Adipose tissue (tissue), 3 donors: ENCODE measurements around the gene LARP6. TPM values are rescaled to one million over a fixed set of nuclear protein-coding genes. Genes with fewer than 3 reads are reported as not detected.
A peak's percentile ranks its signal among the peaks of the same experiment; 100 is the strongest.
"Not testable (repeated sequence)": the region's sequence is repeated elsewhere in the genome, so short reads cannot be mapped to it uniquely, and the experiment has no call there.

Experiments used
- H3K27ac ChIP-seq: one replicate; pipeline ENCODE4 v1.5.1; 2013; ENCODE audit warnings: low read depth, low read length
- WGBS, 3 donors: extraction: QIAGEN DNeasy Blood & Tissue Kit; methylation state at CpG; one replicate each; pipeline ENCODE4 v1.1.7; 2013; 5-methylcytosine and 5-hydroxymethylcytosine counted together
- polyA plus RNA-seq, 3 donors: library from polyadenylated mRNA; stranded (reverse); fragments of 200-250 nt; gene quantifications; one replicate each; pipeline ENCODE4 v1.2.3, GENCODE V29; 2013
- donor health status: healthy with polysubstance abuse.
- donor health status: Bipolar disorder and iron deficiency.
- donor health status: healthy.

LARP6 gene
- polyA plus RNA-seq, 3 donors = 6.6 to 116 (median 67.3) TPM

DNA sequence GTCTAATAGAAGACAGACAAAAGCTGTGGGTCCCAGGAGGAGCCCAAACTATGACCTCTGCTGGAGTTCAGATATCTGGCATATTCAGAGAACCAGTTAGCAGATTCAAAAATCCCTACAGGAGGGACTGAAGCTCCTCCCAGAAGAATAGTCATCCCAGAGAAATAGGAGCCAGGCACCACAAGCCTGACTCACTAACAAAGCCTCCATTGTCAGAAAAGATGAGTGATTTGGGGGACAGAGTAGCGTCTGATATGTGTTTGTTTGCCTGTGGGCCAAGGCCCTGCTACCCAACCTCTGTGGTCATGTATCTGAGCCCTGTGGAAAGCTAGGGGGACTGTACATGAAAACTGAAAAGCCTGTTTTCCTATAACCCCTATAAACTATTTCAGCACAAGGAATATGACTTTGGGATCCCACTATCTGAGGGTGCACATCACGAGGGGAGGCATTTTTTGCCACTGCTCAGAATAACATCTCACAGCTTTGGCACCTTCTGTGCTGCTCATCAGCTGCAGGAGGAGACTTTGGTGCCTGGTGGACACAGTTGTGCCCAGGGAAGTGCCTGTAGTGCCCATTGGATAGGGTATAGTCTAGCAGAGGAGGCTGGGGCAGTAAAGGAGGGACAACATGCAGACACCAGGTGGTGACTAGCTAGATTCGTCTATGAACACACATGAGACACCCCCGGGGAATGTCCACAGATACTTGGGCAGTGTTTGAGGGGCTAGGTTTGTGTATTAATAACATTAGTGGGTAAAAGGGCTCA is 9.7 kb upstream of the LARP6 start:
- no peak overlapping the region for H3K27ac ChIP-seq
- WGBS, 3 donors = 51 to 75% (median 70%) methylated on average over 4 of the region's 4 CpGs

DNA sequence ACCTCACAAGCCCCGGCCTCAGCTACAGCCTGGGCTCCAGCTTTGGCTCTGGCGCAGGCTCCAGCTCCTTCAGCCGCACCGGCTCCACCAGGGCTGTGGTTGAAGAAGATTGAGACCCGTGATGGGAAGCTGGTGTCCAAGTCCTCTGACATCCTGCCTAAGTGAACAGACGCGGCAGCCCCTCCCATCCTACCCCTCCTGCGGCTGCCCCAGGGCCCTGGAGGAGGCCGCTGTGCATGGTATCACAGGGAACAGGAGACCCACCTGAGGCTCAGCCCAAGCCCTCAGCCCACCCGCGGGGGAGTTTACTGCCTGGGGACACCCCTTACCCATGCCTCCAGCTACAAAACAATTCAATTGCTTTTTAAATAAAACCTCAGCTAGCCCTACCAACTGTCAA is 6.0 kb upstream of the LARP6 start:
- WGBS, 3 donors = 84 to 87% (median 85%) methylated on average over 11 of the region's 11 CpGs
- H3K27ac ChIP-seq = no peak overlapping the region

DNA sequence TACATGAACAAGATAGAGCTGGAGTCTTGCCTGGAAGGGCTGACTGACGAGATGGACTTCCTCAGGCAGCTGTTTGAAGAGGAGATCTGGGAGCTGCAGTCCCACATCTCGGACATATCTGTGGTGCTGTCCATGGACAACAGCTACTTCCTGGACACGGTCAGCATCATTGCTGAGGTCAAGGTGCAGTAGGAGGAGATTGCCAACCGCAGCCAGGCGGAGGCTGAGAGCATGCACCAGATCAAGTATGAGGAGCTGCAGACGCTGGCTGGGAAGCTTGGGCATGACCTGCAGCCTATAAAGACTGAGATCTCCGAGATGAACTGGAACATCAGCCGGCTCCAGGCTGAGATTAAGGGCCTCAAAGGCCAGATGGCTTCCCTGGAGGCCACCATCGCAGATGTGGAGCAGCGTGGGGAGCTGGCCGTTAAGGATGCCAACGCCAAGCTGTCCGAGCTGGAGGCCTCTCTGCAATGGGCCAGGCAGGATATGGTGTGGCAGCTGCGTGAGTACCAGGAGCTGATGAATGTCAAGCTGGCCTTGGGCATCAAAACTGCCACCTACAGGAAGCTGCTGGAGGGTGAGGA is 5.5 kb upstream of the LARP6 start:
- no peak overlapping the region for H3K27ac ChIP-seq
- 85 to 90% (median 89%) methylated on average over 14 of the region's 14 CpGs for WGBS, 3 donors

DNA sequence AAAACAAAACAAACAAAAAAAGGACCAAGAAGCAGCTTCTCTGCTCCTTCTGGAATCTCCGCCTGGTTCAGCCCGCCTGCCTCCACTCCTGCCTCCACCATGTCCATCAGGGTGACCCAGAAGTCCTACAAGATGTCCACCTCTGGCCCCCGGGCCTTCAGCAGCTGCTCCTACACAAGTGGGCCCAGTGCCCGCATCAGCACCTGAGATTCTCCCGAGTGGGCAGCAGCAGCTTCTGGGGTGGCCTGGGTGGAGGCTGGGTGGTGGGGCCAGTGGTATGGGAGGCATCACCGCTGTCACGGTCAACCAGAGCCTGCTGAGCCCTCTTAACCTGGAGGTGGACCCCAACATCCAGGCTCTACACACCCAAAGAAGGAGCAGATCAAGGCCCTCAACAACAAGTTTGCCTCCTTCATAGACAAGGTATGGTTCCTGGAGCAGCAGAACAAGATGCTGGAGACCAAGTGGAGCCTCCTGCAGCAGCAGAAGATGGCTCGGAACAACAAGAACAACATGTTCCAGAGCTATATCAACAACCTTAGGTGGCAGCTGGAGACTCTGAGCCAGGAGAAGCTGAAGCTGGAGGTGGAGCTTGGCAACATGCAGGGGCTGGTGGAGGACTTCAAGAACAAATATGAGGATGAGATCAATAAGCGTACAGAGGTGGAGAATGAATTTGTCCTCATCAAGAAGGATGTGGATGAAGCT is 4.8 kb upstream of the LARP6 start:
- not testable (repeated sequence) for H3K27ac ChIP-seq
- 84 to 95% (median 93%) methylated on average over 9 of the region's 9 CpGs for WGBS, 3 donors

DNA sequence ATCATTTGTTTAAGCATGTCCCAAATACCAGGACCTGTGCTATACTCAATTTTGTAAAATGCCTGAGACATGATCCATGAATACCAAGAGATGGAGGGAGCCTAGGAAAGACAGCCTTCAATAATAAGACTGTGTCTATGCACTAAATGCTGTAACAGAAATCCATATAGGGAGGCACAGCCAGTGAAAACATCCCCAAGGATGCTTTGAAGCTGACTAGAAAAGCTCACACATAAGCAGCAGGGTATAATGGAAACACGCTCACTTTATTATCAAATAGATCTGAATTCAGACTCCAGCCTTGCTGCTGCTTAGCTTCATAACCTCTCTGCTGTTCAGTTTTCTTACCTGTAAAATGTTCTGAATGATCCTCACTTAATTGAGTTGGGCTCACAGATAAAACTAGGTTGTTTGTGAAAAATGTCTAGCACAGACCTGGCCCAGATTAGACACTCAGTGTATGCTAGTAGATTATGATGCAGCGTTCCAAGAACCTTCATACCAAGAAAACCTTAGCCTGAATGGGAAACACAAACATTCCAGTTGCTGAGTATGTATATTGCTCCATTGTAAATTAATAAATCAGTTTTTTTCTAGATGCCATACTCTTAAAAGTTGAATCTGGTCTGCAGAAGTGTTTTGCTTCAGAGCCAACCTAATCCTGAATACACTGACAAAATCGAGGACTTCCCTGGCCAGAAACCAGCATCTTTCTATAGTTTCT is 3.8 kb upstream of the LARP6 start:
- no peak overlapping the region for H3K27ac ChIP-seq
- 76 to 84% (median 81%) methylated on average over 3 of the region's 3 CpGs for WGBS, 3 donors

DNA sequence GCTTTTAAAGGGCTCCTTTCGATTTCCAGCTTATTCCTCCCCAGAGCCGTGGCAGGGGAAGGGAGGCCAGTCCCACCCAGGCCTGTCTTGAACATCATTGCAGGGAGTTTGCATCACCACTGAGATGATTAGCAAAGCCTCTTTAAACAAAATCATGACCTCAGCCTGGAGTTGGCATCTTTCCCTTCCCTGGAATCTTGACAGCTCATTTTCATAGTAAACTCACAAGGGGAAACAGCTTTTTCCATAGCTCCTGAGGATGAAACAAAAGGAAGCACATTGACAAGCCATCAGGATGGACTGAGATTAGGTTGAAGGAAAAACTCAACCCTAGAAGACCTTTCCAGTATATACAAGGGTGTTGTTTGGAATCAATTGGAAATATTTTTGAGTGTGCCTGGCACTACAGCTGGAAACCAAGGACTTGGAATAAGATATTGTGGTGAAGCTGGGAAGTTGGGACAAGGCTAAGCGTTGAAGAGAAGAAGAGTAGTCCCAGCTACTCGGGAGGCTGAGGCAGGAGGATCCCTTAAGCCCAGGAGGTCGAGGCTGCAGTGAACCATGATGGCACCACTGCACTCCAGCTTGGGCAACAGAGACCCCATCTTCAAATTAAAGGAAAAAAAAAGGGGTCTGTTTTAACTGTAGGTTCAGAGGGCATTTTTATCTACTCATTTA is 3.1 kb upstream of the LARP6 start:
- H3K27ac ChIP-seq = no peak overlapping the region
- WGBS, 3 donors = 56 to 72% (median 60%) methylated on average over 5 of the region's 5 CpGs

DNA sequence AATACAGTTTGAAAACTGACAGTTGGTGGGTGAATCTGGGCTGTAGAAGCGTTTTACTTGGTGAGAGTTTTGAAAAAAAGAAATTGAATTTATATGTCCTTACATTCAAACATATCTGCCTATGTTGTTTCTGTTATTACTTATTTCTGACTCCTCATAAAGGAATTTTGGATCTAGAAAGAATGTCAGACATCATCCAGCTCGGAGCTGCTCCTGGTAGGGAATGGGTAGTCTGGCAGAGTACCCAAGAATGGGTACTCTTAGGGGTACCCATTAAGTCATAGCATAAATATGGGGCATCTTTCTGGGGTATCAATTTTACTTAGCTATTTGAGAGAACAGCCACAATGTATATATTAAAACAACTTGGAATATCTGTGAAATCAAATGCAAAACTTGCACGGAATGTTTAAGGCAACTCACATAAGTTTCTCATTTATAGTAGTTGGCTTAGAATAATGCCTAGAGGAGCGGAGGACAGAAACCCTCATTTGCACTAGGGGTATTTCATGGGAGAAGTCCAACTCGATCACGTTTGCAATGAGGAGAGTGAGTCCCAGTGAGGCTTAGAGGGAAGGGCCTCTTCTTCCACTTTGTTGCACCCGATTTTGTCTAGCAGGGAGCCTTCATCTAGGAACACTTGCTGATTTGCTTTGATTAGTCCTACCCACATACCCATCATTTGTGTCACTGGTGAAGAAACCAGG is 2.4 kb upstream of the LARP6 start:
- 55 to 74% (median 59%) methylated on average over 7 of the region's 7 CpGs for WGBS, 3 donors

DNA sequence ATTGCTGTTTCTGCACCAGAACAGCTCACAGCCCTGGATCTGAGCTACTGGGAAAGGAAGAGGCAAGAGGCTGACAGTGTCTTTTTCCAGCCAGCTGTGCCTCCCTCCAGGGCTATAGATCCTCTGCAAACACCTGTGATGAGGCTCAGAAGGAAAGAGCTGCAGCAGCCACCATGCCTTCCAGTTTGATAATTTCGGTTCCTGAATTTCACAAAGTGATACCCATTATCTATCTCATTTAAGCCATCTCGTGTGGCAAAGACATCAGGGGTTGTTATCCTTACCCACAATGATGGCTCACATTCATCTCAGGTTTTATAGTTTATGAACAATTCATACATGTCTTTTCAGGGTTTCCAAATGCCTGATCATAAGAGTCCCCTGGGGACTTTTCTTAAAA is 1.8 kb upstream of the LARP6 start:
- 77 to 80% (median 79%) methylated on average over 2 of the region's 2 CpGs for WGBS, 3 donors

More for the DNA sequence above, 2.4 kb upstream of the LARP6 start:
- no peak overlapping the region for H3K27ac ChIP-seq

DNA sequence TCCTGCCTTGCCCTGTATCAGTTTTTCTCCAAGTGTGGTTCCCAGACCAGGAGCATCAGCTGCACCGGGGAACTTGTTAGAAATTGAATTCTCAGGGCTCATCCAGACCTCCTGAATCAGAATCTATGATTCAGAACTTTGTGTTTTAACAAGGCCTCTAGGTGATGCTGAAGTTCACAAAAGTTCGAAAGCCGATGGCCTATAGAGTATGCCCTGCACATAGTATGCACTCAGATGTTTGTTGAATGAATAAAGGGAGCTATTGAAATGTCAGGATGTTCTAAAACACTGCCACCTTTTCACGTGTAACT is 664 bp upstream of the LARP6 start:
- H3K27ac ChIP-seq = peak overlapping the region; percentile 24
- 39 to 52% (median 45%) methylated on average over 4 of the region's 4 CpGs for WGBS, 3 donors

More for the DNA sequence above, 1.8 kb upstream of the LARP6 start:
- no peak overlapping the region for H3K27ac ChIP-seq

DNA sequence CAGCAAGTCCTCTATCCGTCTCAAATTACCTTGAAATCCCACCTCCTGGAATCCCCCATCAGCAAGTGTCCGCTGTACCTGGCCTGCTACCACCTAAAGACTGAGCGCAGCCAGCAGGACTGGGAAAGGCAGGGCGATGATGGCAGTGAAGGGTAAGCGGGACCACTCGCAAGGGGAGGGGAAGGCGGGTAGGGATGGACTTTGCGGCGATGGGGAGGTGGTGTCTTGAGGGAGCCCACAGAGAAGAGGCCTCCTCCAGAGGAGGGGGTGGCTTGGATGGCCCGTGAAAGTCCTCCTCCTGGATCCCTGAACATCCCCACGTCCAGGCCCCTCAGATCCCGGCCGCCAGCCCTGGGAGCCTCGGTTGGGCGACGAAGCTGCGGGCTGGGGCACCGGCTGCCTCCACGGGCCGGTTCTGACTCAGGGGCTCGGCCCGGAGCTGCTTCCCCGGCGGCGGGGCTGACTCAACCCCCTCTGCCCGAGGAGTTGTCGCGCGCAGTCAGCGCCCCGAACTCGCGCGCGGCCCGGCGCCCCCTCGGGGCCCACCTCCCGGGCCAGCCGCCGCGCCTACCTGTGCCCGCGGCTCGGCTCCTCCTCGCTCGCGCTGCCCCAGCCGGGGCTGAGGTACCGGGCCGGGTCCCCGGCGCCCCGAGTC is 512 bp downstream of the LARP6 start:
- H3K27ac ChIP-seq = peak overlapping the region; percentile 64
- 6 to 11% (median 7%) methylated on average over 34 to 54 of the region's 54 CpGs for WGBS, 3 donors

DNA sequence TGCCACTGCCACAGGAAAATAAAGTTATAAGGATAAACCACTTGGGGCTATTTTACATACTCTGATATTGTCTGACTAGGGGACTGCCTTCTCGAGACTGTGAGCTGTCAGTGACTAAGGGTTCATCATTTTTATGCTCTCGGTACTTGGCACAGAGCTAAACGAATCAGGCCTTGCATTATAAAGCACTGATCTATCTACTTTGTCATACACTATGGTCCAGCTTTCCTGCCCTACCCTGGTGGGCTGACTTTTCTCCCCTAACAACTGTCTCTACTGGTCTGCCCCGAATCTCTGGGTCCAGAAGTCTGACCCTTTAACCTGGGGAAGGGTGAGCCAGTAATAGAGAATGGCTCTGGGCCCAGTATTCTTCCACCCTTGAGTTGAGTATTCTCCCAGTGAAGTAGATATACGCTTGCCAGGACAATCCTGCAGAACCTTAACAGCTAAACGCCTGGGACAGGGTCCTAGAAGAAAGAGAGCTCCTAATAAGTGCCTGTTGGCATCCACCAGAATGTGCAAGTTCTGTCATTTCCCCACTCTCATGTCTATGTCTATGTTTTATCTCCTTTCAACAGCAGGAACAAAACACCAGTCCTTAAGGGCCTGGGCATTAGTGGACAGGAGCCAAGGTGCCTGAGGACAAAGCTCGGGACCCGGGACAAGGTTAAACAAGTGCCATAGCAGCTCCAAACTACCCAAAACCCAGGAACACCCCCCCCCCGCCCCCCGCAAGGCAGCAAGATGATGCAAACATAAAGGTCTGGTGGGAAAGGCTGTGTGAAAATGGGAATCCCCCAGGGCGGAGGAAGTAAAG is 1.2 kb downstream of the LARP6 start:
- 40 to 61% (median 53%) methylated on average over 11 of the region's 11 CpGs for WGBS, 3 donors
- no peak overlapping the region for H3K27ac ChIP-seq

DNA sequence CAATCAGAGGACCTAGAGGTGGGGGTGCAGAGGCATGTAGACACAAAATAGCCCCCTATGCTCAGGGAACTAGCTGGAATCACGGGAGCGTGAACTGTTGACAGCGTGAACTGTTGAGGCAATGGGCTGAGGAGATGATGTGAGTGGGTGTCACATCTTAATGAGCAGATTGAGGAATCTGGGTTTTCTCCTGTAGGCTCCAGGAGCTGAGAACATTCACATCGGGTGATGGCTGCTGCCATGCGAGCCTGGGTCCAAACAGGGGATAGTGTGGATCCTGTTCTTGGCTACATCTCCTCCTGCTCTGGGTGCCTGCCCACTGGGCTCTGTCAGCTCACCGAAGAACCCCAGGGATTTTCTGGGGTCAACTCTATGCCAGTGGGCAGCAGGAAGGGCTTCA is 2.1 kb downstream of the LARP6 start:
- no peak overlapping the region for H3K27ac ChIP-seq
- 87 to 92% (median 92%) methylated on average over 6 of the region's 6 CpGs for WGBS, 3 donors

DNA sequence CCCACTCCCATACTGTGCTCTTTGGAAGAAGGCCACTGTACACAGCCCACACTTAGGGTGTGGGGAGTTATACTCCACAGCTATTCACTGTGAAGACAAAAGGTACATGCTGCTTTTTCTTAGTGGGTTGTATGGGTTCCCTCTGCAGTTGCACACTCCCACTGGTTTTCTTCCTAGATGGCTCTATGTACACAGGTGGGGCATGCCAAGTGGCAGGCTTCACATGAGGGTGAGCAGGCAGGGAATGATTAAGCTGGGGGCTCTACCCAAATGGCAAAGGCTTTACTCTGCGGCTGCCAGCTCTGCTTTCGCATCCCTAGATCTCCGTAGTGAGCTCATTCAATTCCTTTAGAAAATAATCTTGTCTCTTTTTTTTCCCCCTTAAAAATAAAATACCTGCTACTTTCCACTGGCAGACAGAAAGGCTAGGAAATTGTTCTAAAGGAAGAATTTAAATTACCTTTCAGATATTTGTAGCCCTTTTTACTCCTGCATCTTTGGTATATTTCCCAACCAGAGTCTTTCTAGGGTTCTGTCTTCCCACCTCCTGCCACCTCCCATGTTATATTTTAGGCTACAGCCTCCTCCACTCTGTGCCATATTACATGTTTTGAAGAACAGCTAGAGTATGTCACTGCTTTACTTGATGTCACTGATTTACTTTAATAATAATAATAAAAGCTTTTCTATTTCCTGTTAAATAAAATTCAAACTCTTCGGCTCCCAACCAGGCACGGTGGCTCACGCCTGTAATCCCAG is 8.2 kb downstream of the LARP6 start:
- 95 to 98% (median 95%) methylated on average over 6 of the region's 6 CpGs for whole genome bisulfite sequencing, 3 donors
- no peak overlapping the region for H3K27ac ChIP-seq

DNA sequence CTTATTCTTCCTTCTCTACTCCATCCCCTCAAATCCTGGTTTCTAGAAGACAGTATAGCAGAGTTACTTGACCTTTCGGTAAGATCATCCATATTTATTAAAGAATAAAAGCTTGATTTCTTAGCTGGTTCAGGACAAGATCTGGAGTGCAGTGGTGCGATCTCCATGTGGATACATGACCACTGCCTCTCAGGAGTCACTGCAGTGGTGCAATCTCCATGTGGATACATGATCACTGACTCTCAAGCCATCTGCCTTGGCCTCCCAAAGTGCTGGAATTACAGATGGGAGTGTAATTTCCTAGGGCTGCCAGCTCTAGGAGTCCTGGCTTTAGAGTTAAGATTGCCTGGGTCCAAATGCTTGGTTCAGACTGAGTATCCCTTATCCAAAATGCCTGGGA is 16.5 kb downstream of the LARP6 start:
- no peak overlapping the region for H3K27ac ChIP-seq
- WGBS, 3 donors = 94 to 97% (median 97%) methylated on average over 2 of the region's 2 CpGs

DNA sequence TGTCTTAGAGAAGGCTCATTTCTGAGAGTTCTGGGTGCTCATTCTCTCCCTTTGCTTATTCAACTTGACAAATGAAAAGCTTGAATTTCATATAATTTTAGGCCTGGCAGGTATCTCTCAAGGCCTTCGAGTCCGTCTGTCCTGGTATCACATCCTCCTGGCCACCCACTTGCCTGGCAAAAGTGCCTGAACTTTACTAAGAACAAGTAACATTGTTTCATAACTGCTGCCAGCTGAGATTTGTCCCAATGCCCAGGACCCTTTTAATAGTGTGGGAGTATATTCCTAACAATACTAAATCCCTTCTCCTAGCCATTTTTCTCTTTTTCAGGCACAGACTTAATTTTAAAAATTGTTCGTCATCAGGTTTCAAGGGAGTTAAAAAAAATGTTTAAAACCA is 18.1 kb downstream of the LARP6 start:
- H3K27ac ChIP-seq = no peak overlapping the region
- WGBS, 3 donors = 68 to 87% (median 81%) methylated on average over 3 of the region's 3 CpGs

DNA sequence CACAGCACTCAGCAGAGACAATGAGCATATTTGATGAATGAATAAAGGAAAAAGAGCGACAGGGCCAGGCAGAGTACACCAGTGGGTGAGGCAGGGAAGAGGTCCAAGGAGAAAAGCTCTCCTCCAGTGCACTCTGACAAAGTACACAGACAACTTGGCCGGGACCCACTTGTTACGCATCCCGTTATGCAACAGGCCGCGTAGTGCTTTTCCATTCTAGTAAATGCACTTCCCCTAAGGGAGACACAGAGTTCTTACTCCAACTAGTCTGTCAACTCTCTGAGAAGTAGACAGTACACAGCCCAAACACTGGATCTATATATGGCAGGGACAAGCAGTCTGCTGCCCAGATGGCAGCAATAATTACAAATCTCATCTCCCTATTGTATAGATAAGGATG is 18.5 kb downstream of the LARP6 start:
- 59 to 92% (median 59%) methylated on average over 6 of the region's 6 CpGs for WGBS, 3 donors
- no peak overlapping the region for H3K27ac ChIP-seq
